Subcutaneous adipose tissue (tissue), 4 donors: Measurements from ENCODE around the gene CCDC89. TPM values are rescaled to one million over a fixed set of nuclear protein-coding genes. Genes with fewer than 3 reads are reported as not detected.

Experiments
- total RNA-seq, 4 donors: library from RNA; depleted of rRNA; stranded (reverse); fragments of >200 nt; gene quantifications; one replicate each; pipeline ENCODE4 v1.1.0, GENCODE V29; 2016
- TF ChIP-seq, protein P1 (sequence below): fragments of 450-650 bp; IDR thresholded peaks from one replicate; pipeline ENCODE4 v1.5.1; 2016; ENCODE audit warnings: low read depth, mild to moderate bottlenecking, control low read depth, antibody characterized with exemption, moderate library complexity

The CCDC89 gene
- total RNA-seq, 4 donors from 2014 or later = 0.49 to 2.2 (median 0.88) TPM

DNA sequence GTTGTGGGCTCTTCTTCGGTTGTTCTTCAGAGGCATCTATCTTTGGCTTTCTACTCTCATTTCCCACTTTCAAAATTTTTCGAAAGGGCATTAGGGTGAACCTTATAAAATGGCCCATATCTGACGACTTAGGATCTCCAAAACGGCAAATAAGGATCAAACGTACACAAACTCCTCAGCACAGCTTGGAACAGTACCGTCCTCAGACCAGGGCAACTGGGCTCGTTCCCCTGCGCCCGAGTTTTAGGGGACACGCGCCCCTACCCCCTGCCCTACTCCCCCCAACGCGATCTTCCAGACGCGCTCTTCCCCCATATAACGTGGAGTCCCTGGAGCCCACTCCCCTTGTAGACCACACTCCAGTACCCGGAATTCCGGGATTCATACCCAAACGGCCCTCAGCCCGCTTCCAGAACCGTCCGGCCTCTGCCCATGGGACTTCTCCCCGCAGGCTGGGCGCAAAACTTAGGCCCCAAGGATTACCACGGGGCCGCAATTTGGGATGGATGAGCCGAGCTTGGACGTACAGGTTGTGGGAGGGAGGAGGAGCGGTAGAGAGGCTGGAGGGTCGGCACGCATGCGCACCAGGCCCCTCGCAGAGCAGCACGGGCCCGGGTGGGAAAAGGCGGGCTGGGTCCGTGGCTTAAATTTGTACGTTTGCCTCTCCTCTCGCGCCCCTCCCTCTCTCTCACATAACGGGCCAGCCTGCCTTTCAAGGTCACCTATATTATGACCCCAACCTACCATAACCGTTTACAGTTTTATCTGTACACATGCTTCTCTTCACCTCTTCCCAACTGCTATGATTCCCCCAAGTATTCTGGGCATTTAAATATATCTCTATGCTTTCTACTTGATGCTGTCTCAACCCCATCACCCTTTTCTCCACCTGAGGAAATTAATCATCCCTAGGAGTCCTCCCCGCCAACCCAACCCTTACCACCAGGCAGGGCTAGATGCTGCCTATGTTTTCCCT lies 3.4 kb downstream of the CCDC89 start:
- TF ChIP-seq, protein P1, sequence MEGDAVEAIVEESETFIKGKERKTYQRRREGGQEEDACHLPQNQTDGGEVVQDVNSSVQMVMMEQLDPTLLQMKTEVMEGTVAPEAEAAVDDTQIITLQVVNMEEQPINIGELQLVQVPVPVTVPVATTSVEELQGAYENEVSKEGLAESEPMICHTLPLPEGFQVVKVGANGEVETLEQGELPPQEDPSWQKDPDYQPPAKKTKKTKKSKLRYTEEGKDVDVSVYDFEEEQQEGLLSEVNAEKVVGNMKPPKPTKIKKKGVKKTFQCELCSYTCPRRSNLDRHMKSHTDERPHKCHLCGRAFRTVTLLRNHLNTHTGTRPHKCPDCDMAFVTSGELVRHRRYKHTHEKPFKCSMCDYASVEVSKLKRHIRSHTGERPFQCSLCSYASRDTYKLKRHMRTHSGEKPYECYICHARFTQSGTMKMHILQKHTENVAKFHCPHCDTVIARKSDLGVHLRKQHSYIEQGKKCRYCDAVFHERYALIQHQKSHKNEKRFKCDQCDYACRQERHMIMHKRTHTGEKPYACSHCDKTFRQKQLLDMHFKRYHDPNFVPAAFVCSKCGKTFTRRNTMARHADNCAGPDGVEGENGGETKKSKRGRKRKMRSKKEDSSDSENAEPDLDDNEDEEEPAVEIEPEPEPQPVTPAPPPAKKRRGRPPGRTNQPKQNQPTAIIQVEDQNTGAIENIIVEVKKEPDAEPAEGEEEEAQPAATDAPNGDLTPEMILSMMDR = no peak

DNA sequence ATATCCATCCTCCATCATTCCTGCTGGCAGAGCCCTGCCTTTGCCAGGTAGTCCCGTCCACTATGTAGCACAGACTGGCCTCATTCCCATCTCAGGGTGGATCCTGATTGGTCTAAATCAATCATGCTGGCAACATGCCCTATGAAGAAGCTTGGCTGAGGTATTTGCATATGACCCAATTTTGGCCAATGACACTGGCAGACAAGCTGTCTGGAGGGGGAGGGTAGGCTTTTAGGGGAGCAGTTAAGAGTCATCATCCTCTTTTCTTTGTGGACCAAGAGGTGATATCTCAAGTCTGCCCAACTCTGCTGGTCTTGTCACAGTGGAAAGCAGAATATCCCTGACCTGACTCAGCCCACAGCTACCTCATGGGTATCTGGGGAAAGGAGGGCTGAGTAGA lies 5.1 kb downstream of the CCDC89 start:
- TF ChIP-seq, protein P1 = no peak

GRCh38 chr11:85679576-85679975 lies 6.4 kb downstream of the CCDC89 start:
- TF ChIP-seq, protein P1 = no peak

DNA sequence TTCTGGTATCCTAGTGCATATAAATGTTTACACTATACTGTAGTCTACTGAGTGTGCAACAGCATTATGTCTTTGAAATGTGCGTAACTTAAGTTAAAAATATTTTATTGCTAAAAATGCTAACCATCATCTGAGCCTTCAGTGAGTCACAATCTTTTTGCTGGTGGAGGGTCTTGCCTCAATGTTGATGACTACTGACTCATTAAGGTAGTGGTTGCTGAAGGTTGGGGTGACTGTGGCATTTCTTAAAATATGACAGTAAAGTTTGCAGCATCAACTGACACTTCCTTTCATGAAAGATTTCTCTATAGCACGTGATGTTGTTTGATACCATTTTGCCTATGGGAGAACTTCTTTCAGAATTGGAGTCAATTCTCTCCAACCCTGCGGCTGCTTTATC lies 12.6 kb downstream of the CCDC89 start:
- TF ChIP-seq, protein P1 = no peak

- TF ChIP-seq, protein P1 = no peak
Measured at GRCh38 chr11:85672105-85672902, 13.7 kb downstream of the CCDC89 start.

- TF ChIP-seq, protein P1 = no peak
Measured at GRCh38 chr11:85668157-85668556, 17.8 kb downstream of the CCDC89 start.

GRCh38 chr11:85666687-85667086 lies 19.3 kb downstream of the CCDC89 start:
- TF ChIP-seq, protein P1 = no peak
